GM12878 (cell line): ENCODE measurements around the gene DYSF. TPM values are rescaled to one million over a fixed set of nuclear protein-coding genes. Genes with fewer than 3 reads are reported as not detected.

ENCODE experiments used
- ATAC-seq: fragments of 200-7000 bp; cut with Tn5 transposase; 3 replicates; pipeline ENCODE4 v1.9.1; 2020; ENCODE audit warnings: mild to moderate bottlenecking, moderate library complexity
- BruUV-seq: library from RNA; stranded (reverse); fragments of 400-500 nt; replicated peaks from 2 replicates; lab custom pipeline; 2021; lab: Mats Ljungman, UMichigan
- CTCF ChIA-PET: fragments of 300-600 bp; sonication (Branson Sonifier 250); formaldehyde crosslinking; extraction: SDS; loops from one replicate; lab custom pipeline; 2021; ENCODE audit warnings: inconsistent platforms; lab: Yijun Ruan, JAX
- POLR2A ChIA-PET: fragments of 350-600 bp; formaldehyde crosslinking; extraction: SDS; loops from one replicate; lab custom pipeline; 2021; ENCODE audit warnings: inconsistent platforms; lab: Charles Lee
- RAD21 ChIA-PET: fragments of 300-600 bp; sonication (Branson Sonifier 250); formaldehyde crosslinking; loops from one replicate; lab custom pipeline; 2023; ENCODE audit warnings: antibody characterized with exemption; ENCODE audit not compliant: unreplicated experiment; lab: Charles Lee
- SMC1A ChIA-PET: fragments of 300-600 bp; sonication (Branson Sonifier 250); formaldehyde crosslinking; loops from one replicate; lab custom pipeline; 2023; ENCODE audit not compliant: unreplicated experiment, uncharacterized antibody; lab: Charles Lee
- DNase-seq: peaks from one replicate; pipeline ENCODE4 v3.0.0-alpha.2; 2011; ENCODE audit warnings: low read depth, low spot score
- FAIRE-seq: peaks from 3 replicates; lab custom pipeline; 2011; peaks lifted over from hg19 to GRCh38; lab: Jason Lieb, UNC
- H2AFZ ChIP-seq: 2 replicates; pipeline ENCODE4 v1.6.0; 2011; ENCODE audit warnings: low read depth, low read length, control low read depth; ENCODE audit not compliant: control insufficient read depth
- H3K27ac ChIP-seq: 2 replicates; pipeline ENCODE4 v1.5.1; 2011; ENCODE audit warnings: control low read depth; ENCODE audit not compliant: control insufficient read depth, insufficient read depth
- H3K27me3 ChIP-seq, 2 experiments: replicated peaks in 1 of 2; 2 replicates each; pipeline versions ENCODE4 v1.6.0 to v1.6.1; 2011; ENCODE audit warnings: low read length in 1 of 2; ENCODE audit not compliant: control insufficient read depth in 2 of 2, insufficient read depth in 2 of 2
- H3K36me3 ChIP-seq, 2 experiments: 2 replicates each; pipeline ENCODE4 v1.5.1; 2011; ENCODE audit warnings: low read length in 1 of 2; ENCODE audit not compliant: control insufficient read depth in 2 of 2, insufficient read depth in 2 of 2
- H3K4me1 ChIP-seq: 2 replicates; pipeline ENCODE4 v1.6.1; 2011; ENCODE audit warnings: mild to moderate bottlenecking, low read length, moderate library complexity, mixed read lengths; ENCODE audit not compliant: control insufficient read depth, insufficient read depth
- H3K4me2 ChIP-seq: 2 replicates; pipeline ENCODE4 v1.6.0; 2011; ENCODE audit warnings: control low read depth; ENCODE audit not compliant: control insufficient read depth, insufficient read depth
- H3K4me3 ChIP-seq: fragments of 200-600 bp; sonication (generic); 2 replicates; pipeline ENCODE4 v1.5.1; 2016
- H3K79me2 ChIP-seq: 2 replicates; pipeline ENCODE4 v1.6.0; 2011; ENCODE audit warnings: low read length; ENCODE audit not compliant: control insufficient read depth, insufficient read depth
- H3K9ac ChIP-seq: 2 replicates; pipeline ENCODE4 v1.8.0; 2011; ENCODE audit warnings: low read length, control low read depth, mixed read lengths; ENCODE audit not compliant: control insufficient read depth, insufficient read depth
- H3K9me3 ChIP-seq: replicated peaks from 3 replicates; pipeline ENCODE4 v1.5.1; 2011; ENCODE audit warnings: mild to moderate bottlenecking, low read length; ENCODE audit not compliant: control insufficient read depth, insufficient read depth
- H4K20me1 ChIP-seq: 2 replicates; pipeline ENCODE4 v1.6.0; 2011; ENCODE audit not compliant: control insufficient read depth, insufficient read depth
- BMI1 ChIP-seq: fragments of 450-650 bp; IDR thresholded peaks from 2 replicates; pipeline ENCODE4 v1.6.1; 2016; ENCODE audit warnings: mild to moderate bottlenecking, moderate library complexity, borderline replicate concordance
- CBX3 ChIP-seq: fragments of 200-600 bp; sonication (generic); IDR thresholded peaks from 2 replicates; pipeline ENCODE4 v1.6.1; 2016; ENCODE audit warnings: low read depth, borderline replicate concordance
- CHD1 ChIP-seq: IDR thresholded peaks from 2 replicates; pipeline ENCODE4 v1.6.1; 2012; ENCODE audit warnings: low read depth, low read length, improper control_type of control experiment
- MTA2 ChIP-seq: fragments of 450-650 bp; IDR thresholded peaks from 2 replicates; pipeline ENCODE4 v1.6.1; 2016; ENCODE audit warnings: low read depth, mild to moderate bottlenecking, moderate library complexity
- NR2F1 ChIP-seq: fragments of 450-650 bp; conservative IDR thresholded peaks from 2 replicates; pipeline ENCODE4 v1.6.1; 2017; ENCODE audit warnings: mild to moderate bottlenecking
- PAX8 ChIP-seq: fragments of 450-650 bp; IDR thresholded peaks from 2 replicates; pipeline ENCODE4 v1.6.1; 2017; ENCODE audit warnings: mild to moderate bottlenecking, moderate library complexity
- RBBP5 ChIP-seq: fragments of 200-600 bp; sonication (generic); conservative IDR thresholded peaks from 2 replicates; pipeline ENCODE4 v1.6.1; 2016
- SIX5 ChIP-seq: IDR thresholded peaks from 2 replicates; pipeline ENCODE4 v1.6.1; 2011; ENCODE audit warnings: mild to moderate bottlenecking, low read depth, low read length, moderate library complexity; ENCODE audit not compliant: severe bottlenecking
- SMAD1 ChIP-seq: fragments of 450-650 bp; IDR thresholded peaks from 2 replicates; pipeline ENCODE4 v1.6.1; 2018; ENCODE audit warnings: mild to moderate bottlenecking, low read depth; ENCODE audit not compliant: partially characterized antibody
- STAT1 ChIP-seq: fragments of 450-650 bp; conservative IDR thresholded peaks from 2 replicates; pipeline ENCODE4 v1.6.1; 2014; ENCODE audit warnings: antibody characterized with exemption, mild to moderate bottlenecking
- SUZ12 ChIP-seq: fragments of 200-600 bp; sonication (generic); IDR thresholded peaks from one replicate; pipeline ENCODE4 v1.6.1; 2018; ENCODE audit warnings: antibody characterized with exemption, mild to moderate bottlenecking; ENCODE audit not compliant: unreplicated experiment
- WGBS: methylation state at CpG from one replicate; pipeline ENCODE4 v1.1.6; 2016; ENCODE audit warnings: low lambda C conversion rate; ENCODE audit not compliant: insufficient replicate concordance, insufficient coverage; ENCODE audit errors: missing lambda C conversion rate; 5-methylcytosine and 5-hydroxymethylcytosine counted together
- in situ Hi-C: fragments of 300-500 bp; cut with MboI; formaldehyde crosslinking; loops from 9 replicates; pipeline ENCODE4 v1.14.3; 2018; ENCODE audit warnings: mixed read lengths
- intact Hi-C: fragments of 100-400 bp; cut with micrococcal nuclease; formaldehyde crosslinking; loops from one replicate; pipeline ENCODE4 v1.14.2; 2022; ENCODE audit not compliant: unreplicated experiment
- polyA plus RNA-seq, 11 experiments: library from polyadenylated mRNA; depleted of rRNA in 4 of 11; unstranded in 6 of 11; stranded (reverse) in 5 of 11; fragments of >200 nt; fragmentation: Nextera tagmentation in 4 of 11; fragmentation: Illumina TruSeq in 1 of 11; extraction: Ambion mirVana in 4 of 11; extraction: Trizol in 1 of 11; gene quantifications; 1 replicate in 1 of 11; 2 replicates in 10 of 11; pipeline versions ENCODE4 v1.2.1 to v1.2.3, GENCODE V29; 2011 to 2016; ENCODE audit warnings: inconsistent platforms in 2 of 11, missing spikeins in 2 of 11, low read depth in 1 of 11
- total RNA-seq, 4 experiments: library from RNA; depleted of rRNA in 3 of 4; stranded (reverse); fragments of >200 nt in 3 of 4; fragmentation: Illumina TruSeq in 1 of 4; extraction: Trizol in 1 of 4; gene quantifications; 2 replicates each; pipeline versions ENCODE4 v1.2.1 to v1.2.3, GENCODE V29; 2013 to 2021
- TF ChIP-seq, protein P1 (sequence below): IDR thresholded peaks from 2 replicates; pipeline ENCODE4 v1.6.1; 2012; ENCODE audit warnings: low read depth, low read length, improper control_type of control experiment

Gene DYSF
- total and polyA plus RNA-seq, 10 of the 15 experiments (the other 5 are each of a cell fraction or from before 2014, with no cell fraction given): under 0.01 to 0.15 (median 0.03) TPM; not detected in 7

DNA sequence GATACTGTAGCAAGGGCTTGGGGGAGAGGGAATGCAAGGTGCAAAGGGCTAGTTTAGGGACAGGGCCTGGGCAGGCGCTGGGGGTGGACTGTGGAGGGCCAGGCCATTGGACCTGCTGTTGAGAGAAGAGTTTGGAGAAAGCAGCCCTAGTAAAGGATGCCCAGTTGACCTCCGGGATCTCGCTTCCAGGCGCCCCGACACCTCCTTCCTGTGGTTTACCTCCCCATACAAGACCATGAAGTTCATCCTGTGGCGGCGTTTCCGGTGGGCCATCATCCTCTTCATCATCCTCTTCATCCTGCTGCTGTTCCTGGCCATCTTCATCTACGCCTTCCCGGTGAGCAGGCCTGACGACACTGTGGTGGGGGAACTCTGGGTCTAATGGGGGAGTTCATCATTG lies 229.0 kb downstream of the DYSF start:
- Histone ChIP-seq H2AFZ (no peak overlapping the region), H3K27ac (no peak overlapping the region), H3K4me3 (no peak overlapping the region), H4K20me1 (no peaks in the 10 kb centered on the region), H3K79me2 (no peaks in the 10 kb centered on the region), H3K4me2 (no peak overlapping the region), H3K4me1 (no peaks in the 10 kb centered on the region), H3K27me3 (peaks cover 0 to 2% of the 10 kb centered on the region in 2 experiments; a peak in 1 of 4 replicates), H3K36me3 (no peaks in the 10 kb centered on the region)
- FAIRE-seq (no peak), ATAC-seq (no peak), DNase-seq (no peak)
- intact Hi-C loops: no loop called here
- ChIA-PET SMC1A (interaction anchor here (0.7 kb wide), 1 partner anchor 505 kb away, joined by 3 read pairs; no protein-coding TSS in a partner anchor), CTCF (no interaction called here), POLR2A (no interaction called here), RAD21 (no interaction called here)
- in situ Hi-C loops: no loop called here
- 47% methylated on average over 11 of the region's 11 CpGs for WGBS
- BruUV-seq: no TSS peak
- TF ChIP-seq SUZ12 (no peak), BMI1 (no peak), MTA2 (no peak), RBBP5 (no peak), PAX8 (no peak), NR2F1 (no peak), CBX3 (no peak), SMAD1 (no peak), SIX5 (no peak), CHD1 (no peak), STAT1 (no peak)
- TF ChIP-seq, protein P1, sequence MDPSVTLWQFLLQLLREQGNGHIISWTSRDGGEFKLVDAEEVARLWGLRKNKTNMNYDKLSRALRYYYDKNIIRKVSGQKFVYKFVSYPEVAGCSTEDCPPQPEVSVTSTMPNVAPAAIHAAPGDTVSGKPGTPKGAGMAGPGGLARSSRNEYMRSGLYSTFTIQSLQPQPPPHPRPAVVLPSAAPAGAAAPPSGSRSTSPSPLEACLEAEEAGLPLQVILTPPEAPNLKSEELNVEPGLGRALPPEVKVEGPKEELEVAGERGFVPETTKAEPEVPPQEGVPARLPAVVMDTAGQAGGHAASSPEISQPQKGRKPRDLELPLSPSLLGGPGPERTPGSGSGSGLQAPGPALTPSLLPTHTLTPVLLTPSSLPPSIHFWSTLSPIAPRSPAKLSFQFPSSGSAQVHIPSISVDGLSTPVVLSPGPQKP: no peak
- TF ChIP-seq, all 136 proteins: peak for 0
- Histone ChIP-seq H3K9me3 (no peaks in the 10 kb centered on the region), H3K9ac (no peak overlapping the region)
